GM20000 (cell line): ENCODE data around the gene GNAT2.

Experiments
- DNase-seq: peaks from one replicate; pipeline ENCODE4 v3.0.0; 2012; ENCODE audit warnings: low spot score
- CTCF ChIP-seq: IDR thresholded peaks from 2 replicates; pipeline ENCODE4 v1.5.1; 2012; ENCODE audit warnings: mild to moderate bottlenecking, control low read depth; ENCODE audit errors: extremely low read depth, missing control alignments

Gene GNAT2

DNA sequence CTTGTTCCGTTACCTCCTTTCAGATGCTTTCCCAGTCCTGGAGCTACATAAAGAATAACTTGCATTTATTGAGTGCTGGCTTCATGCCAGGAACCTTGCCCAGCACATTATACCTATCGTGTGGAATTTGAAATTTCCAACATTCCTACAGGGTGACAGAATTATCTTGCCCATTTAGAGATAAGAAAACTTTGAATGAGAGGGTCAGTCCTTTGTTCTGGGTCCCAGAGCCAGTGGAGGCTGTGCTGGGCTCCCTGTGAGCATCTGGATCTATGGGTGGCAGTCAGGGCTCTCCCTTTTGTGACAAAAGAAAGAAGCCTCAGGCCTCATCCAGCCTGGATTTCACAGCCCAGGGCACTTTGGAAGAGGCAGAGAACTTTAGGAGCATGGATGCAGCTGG lies 39.7 kb upstream of the GNAT2 start:
- no peak for DNase-seq

GRCh38 chr1:109658533-109659042 lies 39.2 kb upstream of the GNAT2 start:
- no peak for TF ChIP-seq CTCF
- no peak for DNase-seq

More for the DNA sequence above, 39.7 kb upstream of the GNAT2 start:
- TF ChIP-seq CTCF, result no peak

DNA sequence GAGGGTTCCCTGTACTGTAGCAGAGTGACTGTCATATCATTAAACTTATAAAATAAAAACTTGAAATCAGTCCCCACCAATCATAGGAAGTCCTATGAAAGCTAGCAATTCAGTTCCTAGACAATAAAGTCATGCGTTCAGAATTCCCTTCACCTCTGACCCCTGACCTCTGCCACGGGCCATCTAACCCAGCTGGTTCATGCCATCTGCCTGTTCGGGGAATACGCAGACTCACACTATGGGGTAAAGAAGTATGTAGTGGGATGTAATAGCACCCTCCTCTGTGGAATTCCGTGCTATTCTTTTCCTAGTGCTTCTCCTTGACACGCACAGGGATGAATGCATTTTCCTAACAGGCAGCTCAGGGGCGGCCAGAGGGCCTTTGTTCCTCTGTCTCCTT lies 38.6 kb upstream of the GNAT2 start:
- no peak for TF ChIP-seq CTCF
- no peak for DNase-seq

GRCh38 chr1:109657395-109657794 lies 38.0 kb upstream of the GNAT2 start:
- TF ChIP-seq CTCF, result no peak
- no peak for DNase-seq

DNA sequence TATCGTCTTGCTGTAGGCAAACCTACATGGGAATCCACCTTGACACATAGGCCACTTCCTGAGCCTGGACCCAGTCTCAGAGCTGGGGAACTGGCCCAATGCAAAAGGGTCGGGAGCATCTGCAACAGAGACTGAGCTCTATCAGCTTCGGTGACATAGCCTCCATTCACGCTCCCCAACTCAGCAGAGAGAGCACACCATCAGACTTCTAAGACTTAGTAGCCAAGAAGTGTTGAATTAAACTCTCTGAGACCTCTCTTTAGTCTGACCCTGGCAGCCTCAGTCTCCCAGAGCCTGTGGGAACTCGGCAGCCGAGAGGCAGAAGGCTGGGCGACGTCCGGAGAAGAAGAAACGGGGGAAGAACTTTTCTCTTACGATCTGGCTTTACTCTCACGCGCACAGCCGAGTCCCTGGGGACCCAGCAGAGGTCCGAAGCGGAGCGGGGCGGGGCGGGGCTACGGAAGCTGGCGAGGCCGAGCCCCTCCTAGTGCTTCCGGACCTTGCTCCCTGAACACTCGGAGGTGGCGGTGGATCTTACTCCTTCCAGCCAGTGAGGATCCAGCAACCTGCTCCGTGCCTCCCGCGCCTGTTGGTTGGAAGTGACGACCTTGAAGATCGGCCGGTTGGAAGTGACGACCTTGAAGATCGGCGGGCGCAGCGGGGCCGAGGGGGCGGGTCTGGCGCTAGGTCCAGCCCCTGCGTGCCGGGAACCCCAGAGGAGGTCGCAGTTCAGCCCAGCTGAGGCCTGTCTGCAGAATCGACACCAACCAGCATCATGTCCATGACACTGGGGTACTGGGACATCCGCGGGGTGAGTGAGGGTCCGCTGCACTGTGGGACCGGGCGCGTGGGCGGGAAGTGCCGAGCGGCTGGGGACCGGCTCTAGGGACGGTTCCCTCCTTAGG lies 36.5 kb upstream of the GNAT2 start, which contains the start of gene GSTM4:
TSS of gene GSTM4 (plus strand) at position 485 of the 905 bp plus-strand sequence. CDS start at position 776, 291 bp downstream.
- peak; percentile 91 for DNase-seq
- no peak for TF ChIP-seq CTCF

GRCh38 chr1:109654519-109654918 lies 35.1 kb upstream of the GNAT2 start:
- no peak for DNase-seq
- TF ChIP-seq CTCF, result no peak

DNA sequence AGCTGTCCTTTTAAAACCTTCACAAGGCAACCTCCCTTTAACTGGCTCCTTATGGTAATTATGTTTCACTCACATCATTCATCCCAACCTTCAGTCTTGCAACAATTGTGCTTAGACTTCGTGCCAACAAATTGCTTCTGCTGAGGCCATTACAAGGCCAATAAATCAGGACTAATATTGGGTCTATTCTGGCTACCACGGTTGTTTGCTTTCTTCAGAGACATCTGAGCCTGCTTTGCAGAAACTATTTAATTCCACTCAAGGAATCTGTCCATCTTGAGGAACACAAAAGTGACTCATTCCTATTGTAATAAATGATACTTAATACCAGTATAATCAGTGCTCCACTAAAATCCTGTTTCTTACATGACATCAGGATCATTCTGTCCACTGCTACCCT lies 33.9 kb upstream of the GNAT2 start:
- DNase-seq, result no peak
- no peak for TF ChIP-seq CTCF
